Stimulated activated CD4-positive, alpha-beta T cell treated with anti-CD3 and anti-CD28 coated beads, Interleukin-15, amount 100 ng/mL, for 24 hours (primary cell): Measurements from ENCODE around the gene POLR2J.

Source experiments
- DNase-seq: peaks from one replicate; pipeline ENCODE4 v3.0.0-alpha.2; 2020

Gene POLR2J

DNA sequence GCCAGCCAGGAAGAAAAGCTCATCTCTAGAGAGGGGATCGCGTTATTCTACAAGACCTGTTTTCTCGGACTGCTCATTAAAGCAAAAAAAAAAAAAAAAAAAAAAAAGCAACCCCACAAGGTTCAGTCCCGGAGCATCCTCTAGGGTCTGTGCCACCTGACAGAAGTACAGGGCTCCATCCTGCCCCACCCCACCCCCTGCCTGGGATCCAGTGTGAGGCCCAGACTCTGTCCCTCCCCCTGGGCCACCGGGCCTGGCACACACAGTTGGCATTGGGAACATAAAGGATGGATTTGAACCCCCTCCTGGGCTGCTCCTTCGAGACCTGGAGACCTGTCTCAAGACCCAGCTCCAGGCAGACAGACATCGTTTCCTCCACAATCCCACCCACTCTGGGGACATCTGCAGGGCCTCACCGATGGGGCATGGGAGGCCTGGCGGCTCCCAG lies 44.7 kb downstream of the POLR2J start:
- DNase-seq = peak; percentile 40

DNA sequence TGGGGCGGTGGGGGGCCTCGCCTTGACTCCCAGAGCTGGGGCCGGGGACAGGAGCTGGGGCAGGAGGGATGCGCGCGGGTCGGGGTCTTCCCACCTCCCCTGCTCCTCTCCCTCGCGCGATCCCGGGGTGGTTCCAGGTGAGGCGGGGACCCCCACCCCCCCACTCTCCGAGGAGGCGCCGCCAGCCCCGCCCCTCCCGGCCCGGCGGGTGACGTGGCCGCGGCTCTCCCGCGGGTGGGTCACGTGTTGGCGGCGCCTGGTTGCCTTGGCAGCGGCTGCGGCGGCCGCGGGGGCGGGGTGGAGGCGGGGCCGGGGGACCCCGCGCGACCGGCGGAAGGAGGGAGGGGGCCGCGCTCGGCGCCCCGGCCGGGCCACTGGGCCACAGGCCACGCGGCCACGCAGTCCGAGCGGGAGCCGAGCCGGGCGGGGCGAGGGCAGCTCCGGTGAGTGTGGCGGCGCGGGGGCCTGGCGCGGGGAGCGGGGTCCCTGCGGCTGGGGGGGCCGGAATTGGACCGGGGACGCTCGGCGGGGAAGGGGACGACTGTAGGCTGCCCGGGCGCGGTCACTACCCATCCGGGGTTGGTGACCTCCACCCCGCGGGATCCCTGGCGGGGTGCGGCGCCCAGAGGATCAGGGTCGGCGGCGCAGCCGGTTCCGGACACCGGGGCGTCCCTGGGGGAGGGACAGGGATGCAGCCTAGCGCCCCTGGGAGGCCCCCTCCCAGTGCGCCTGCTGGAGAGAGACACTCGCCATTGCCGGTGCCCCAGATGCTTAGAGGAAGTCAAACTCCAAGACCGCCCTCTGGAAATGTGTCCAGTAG lies 45.3 kb downstream of the POLR2J start, which contains the start of gene ORAI2:
ORAI2 (plus strand) TSS at position 357 of the 820 bp plus-strand sequence. CDS start 5,382 bp downstream, outside the sequence.
- peak; percentile 91 for DNase-seq

DNA sequence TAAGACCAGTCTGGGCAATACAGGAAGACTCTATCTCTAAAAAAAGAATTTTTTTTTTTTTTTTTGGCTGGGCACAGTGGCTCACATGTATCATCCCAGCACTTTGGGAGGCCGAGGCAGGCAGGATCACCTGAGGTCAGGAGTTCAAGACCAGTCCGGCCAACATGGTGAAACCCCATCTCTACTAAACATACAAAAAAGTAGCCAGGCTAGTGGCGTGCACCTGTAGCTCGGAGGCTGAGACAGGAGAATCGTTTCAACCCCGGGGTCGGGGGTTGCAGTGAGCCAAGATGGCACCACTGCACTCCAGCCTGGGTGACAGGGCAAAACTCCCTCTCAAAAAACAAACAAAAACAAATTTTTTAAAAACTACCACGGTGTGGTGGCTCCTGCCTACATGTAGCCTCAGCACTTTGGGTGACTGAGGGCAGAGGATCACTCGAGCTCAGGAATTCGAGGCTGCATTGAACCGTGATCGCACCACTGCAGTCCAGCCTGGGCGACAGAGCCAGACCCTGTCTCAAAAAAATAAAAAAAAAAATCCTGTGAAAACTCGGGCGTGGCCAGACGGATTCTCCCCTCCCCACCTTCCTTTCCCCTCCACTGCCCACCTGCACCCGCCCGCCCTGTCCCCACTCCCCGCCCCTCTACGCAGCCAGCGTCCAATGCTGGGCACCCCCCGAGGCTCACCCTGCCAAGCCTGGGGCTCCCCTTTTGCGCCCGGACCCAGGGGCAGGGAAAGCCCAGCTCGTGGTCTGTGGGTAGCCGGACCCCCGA lies 46.1 kb downstream of the POLR2J start:
- DNase-seq = no peak

DNA sequence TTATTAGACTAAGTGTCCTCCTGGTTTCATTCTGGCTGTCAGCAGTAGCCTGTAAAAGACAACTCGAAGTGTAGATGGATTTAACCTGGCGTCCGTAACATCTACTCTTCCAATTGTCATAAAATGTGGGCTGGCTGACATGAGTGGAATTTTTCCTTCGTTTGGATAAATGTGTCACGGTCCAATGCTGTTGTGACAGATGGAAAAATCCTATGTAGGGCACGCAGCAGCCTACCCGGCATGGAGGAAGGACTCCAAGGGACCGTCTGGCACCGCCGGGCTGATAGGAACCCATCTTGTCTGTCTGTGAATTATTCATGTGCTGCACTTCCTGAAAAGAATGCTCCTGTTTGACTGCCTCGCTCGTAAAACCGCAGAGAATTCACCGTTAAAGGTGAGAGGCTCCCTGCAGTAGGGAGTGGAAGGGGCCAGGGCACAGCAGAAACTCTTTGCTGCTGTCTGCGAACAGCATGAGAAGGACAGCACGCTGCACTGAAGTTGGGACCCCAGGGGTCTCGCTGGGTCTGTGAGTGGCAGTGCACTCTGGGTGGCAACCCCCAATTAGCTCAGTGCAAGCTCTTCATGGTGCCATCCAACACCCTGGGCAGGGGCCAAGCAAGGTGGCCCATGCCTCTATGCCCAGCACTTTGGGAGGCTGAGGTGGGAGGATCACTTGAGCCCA lies 47.0 kb downstream of the POLR2J start:
- peak; percentile 60 for DNase-seq

DNA sequence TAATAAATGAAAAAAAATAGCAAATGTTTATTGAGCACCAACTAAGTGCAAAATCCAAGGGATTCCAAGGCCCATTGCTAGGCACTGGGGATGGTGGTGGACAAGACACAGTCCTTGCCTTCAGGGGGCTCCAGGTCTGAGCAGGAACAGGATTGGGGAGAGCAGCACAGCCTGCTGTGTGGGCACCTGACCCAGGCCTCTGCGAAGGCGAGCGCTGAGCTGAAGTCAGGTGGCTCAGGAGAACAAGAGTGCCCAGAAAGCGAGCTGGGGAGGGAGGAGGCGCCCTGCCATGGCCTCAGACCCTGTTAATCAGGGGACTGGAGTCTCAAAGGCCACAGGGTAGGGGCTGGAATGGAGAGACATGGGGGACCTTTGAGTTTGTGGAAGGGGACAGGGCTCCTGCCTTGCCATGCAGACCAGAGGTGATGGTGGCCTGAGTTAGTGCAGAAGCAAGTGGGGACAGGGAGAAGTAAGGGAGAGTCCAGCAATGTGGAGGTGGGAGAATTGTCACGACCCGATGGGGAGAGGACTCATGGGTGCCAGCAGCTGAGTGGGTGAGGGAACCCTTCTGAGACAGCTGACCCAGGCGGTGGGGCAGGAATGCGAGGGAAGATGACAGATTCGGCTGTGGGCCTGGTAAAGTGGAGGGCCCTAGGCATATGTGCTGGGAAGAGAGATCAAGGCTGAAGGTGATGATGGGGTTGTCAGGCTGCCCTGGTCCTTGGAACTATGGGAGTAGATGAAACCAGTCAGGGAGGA lies 49.4 kb downstream of the POLR2J start:
- DNase-seq = no peak

DNA sequence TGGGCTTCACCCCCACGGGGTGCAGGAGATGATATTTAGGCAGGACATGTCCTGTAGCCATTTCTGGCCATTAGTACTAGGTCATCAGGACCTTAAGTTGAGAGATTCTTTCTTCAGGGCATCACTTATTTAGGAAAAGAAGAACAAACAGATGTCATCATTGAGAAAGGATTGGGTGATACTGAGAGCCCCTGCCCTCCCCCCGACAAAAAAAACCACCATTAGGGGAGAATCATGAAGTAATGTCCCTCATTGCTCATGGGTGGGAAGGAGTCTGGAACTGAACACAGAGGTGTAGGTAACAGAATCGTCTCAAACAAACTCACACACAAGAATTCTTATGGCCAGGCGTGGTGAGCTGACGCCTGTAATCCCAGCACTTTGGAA lies 51.7 kb downstream of the POLR2J start:
- no peak for DNase-seq

DNA sequence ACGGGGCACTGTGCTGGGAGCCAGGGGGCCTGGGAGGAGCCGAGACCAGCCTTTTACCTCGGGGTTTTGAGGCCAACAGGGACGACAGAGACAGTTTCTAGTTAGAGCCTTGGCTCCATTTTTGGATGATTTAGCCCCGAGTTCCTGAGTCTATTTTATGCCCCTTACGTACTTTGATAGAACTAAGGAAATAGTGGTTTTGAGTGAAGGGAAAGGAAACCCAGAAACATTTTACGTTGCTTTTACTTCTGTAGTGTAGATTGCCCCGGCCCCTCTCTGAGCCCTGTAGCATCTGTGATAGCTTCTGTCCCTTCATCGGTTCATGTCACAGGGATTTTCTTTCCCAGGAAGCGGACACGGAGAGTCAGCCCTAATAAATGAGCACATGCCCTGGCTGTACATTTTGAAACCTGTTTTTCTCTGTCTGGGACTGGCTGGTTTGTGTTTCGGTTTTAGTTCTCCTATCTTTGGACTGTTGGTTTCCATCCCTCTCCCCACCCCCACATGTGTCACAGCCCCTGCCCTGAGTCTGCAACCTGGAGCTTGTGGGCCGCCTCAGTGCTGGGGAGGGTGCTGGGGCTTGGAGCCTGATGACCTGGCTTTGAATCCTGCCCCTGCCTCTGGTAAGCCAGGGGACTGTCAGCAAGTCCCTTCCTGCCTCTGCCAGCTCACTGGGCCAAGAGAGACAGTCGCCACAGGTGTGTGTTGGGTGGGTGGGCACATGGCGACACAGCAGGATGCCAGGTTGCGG lies 52.3 kb downstream of the POLR2J start:
- peak; percentile 87 for DNase-seq

DNA sequence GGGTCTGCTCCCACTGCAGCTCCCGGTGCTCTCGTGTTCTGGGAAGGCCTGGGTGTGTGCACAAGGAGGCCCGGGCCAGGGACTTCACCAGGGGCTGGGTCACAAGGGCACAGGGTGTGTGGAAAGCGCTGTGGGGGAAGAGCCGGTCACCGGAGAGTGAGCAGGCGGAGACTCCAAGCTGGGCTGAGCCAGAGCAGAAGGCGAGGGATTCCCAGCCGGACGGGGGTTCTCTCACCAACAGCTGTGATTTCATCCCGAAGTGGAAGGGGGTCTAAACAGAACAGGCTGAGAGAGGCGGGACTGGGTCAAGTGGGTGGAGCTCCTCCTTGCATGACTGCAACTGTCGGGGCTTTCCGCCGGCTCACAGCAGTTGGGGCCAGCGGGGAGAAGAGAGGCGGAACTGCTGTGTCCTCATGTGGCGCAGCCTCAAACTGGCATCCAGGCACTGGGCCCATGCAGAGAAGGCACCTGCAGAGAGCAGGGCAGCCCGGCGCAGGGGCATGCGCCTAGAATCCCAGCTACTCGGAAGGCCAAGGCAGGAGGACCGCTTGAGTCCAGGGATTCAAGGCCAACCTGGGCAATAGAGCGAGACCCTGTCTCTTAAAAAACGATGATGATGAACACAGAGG lies 53.0 kb downstream of the POLR2J start:
- DNase-seq = peak; percentile 87

DNA sequence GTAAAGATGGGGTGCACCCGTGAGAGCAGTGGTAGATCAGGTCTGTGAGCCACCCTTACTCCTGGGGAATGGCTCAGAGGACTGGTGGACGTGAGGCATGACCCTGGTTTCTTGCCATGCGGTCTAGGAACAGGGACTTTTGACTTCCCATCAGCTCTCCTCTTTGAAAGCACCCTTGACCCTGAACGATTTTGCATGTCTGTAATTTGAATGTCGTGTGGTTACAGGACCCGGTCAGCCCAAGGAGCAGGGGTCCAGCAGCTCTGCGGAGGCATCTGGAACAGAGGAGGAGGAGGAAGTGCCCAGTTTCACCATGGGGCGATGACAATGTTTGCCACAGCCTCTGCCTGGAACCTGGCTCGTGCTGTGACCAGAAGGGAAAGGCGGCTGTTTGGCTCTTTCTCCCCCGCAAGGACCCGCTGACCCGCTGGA lies 53.9 kb downstream of the POLR2J start:
- no peak for DNase-seq

DNA sequence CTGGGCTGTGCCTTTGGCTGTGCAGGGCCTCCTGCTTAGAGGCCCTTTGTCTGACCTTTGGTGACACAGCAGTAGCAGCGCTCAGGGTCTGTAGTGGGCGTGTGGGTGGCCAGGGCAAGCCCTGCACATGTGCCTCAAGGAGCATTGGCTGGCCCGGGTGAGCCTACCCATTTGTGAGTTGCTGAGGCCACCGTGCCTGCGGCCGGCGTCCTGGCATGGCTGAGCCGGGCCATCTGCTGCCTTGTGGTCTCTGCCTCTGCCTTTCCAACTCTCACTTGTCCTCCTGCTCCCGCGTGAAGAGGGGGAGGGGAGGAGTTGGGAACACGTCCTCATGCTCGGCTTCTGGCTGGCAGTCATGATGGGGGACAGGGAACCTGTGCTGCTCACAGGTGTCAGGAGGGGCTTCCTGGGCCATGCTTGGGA lies 54.6 kb downstream of the POLR2J start:
- no peak for DNase-seq
